H9 (cell line): ENCODE results near the gene HSDL2. TPM values are rescaled to one million over a fixed set of nuclear protein-coding genes. Genes with fewer than 3 reads are reported as not detected.

ENCODE experiments used
- DNase-seq: peaks from one replicate; pipeline ENCODE4 v3.0.0-alpha.2; 2017
- H2AFZ ChIP-seq: one replicate; pipeline ENCODE4 v1.6.1; 2013; ENCODE audit warnings: mild to moderate bottlenecking, low read length, control low read depth, moderate library complexity
- H2AK5ac ChIP-seq: 2 replicates; pipeline ENCODE4 v1.6.1; 2013; ENCODE audit warnings: low read length, control low read depth, mixed read lengths; ENCODE audit not compliant: insufficient read length
- H2BK120ac ChIP-seq: one replicate; pipeline ENCODE4 v1.6.1; 2013; ENCODE audit warnings: low read depth, mild to moderate bottlenecking, low read length, control low read depth, inconsistent platforms; ENCODE audit not compliant: poor library complexity, severe bottlenecking
- H2BK12ac ChIP-seq: 2 replicates; pipeline ENCODE4 v1.6.1; 2013; ENCODE audit warnings: low read length, control low read depth, mixed read lengths, low read depth; ENCODE audit not compliant: insufficient read length
- H2BK15ac ChIP-seq: 2 replicates; pipeline ENCODE4 v1.6.1; 2013; ENCODE audit warnings: low read depth, low read length, control low read depth
- H2BK20ac ChIP-seq: one replicate; pipeline ENCODE4 v1.6.1; 2013; ENCODE audit warnings: low read depth, mild to moderate bottlenecking, low read length, control low read depth, inconsistent platforms; ENCODE audit not compliant: poor library complexity, severe bottlenecking
- H2BK5ac ChIP-seq: 2 replicates; pipeline ENCODE4 v1.6.1; 2013; ENCODE audit warnings: low read length, control low read depth, mixed read lengths; ENCODE audit not compliant: insufficient read length
- H3K14ac ChIP-seq: 2 replicates; pipeline ENCODE4 v1.6.1; 2013; ENCODE audit warnings: low read length, control low read depth; ENCODE audit not compliant: insufficient read depth
- H3K18ac ChIP-seq: 2 replicates; pipeline ENCODE4 v1.6.1; 2013; ENCODE audit warnings: low read depth, mild to moderate bottlenecking, mixed read lengths, low read length, control low read depth; ENCODE audit not compliant: insufficient read length
- H3K23ac ChIP-seq: 2 replicates; pipeline ENCODE4 v1.6.1; 2013; ENCODE audit warnings: low read length, control low read depth, mixed read lengths, low read depth; ENCODE audit not compliant: insufficient read length
- H3K23me2 ChIP-seq: 2 replicates; pipeline ENCODE4 v1.6.1; 2013; ENCODE audit warnings: low read depth, mild to moderate bottlenecking, mixed read lengths, low read length, control low read depth; ENCODE audit not compliant: insufficient read length, poor library complexity, severe bottlenecking
- H3K27ac ChIP-seq: 2 replicates; pipeline ENCODE4 v1.5.1; 2013; ENCODE audit warnings: low read length, control low read depth, mixed read lengths, low read depth; ENCODE audit not compliant: insufficient read length
- H3K27me3 ChIP-seq: 2 replicates; pipeline ENCODE4 v1.6.1; 2013; ENCODE audit warnings: low read length, control low read depth, inconsistent platforms; ENCODE audit not compliant: insufficient read depth
- H3K4ac ChIP-seq: 2 replicates; pipeline ENCODE4 v1.6.1; 2013; ENCODE audit warnings: low read depth, mild to moderate bottlenecking, control low read depth, inconsistent platforms, low read length, moderate library complexity
- H3K4me1 ChIP-seq: 2 replicates; pipeline ENCODE4 v1.6.1; 2013; ENCODE audit warnings: low read length, control low read depth, inconsistent platforms; ENCODE audit not compliant: insufficient read depth
- H3K4me2 ChIP-seq: 2 replicates; pipeline ENCODE4 v1.6.1; 2013; ENCODE audit warnings: low read length, control low read depth, mixed read lengths; ENCODE audit not compliant: insufficient read length, insufficient read depth
- H3K56ac ChIP-seq: 2 replicates; pipeline ENCODE4 v1.6.1; 2013; ENCODE audit warnings: low read depth, mild to moderate bottlenecking, mixed read lengths, low read length, control low read depth; ENCODE audit not compliant: insufficient read length
- H3K79me1 ChIP-seq: 2 replicates; pipeline ENCODE4 v1.6.1; 2013; ENCODE audit warnings: low read depth, mild to moderate bottlenecking, moderate library complexity, low read length, control low read depth, inconsistent platforms; ENCODE audit not compliant: insufficient read depth, poor library complexity, severe bottlenecking
- H3K79me2 ChIP-seq: 2 replicates; pipeline ENCODE4 v1.6.1; 2013; ENCODE audit warnings: low read length, control low read depth, inconsistent platforms; ENCODE audit not compliant: insufficient read depth
- H3K9ac ChIP-seq: 2 replicates; pipeline ENCODE4 v1.6.1; 2013; ENCODE audit warnings: low read length, control low read depth, mixed read lengths; ENCODE audit not compliant: insufficient read length; ENCODE audit errors: extremely low read depth
- H3K9me3 ChIP-seq: one replicate; pipeline ENCODE4 v1.6.1; 2013; ENCODE audit warnings: low read depth, low read length, inconsistent platforms; ENCODE audit not compliant: control insufficient read depth
- H3T11ph ChIP-seq: one replicate; pipeline ENCODE4 v1.6.1; 2013; ENCODE audit warnings: mild to moderate bottlenecking, low read length, control low read depth, inconsistent platforms
- H4K20me1 ChIP-seq: one replicate; pipeline ENCODE4 v1.6.1; 2013; ENCODE audit not compliant: control insufficient read depth, insufficient read length, insufficient read depth
- H4K5ac ChIP-seq: 2 replicates; pipeline ENCODE4 v1.6.1; 2013; ENCODE audit warnings: low read depth, mild to moderate bottlenecking, mixed read lengths, low read length, control low read depth; ENCODE audit not compliant: insufficient read length
- H4K8ac ChIP-seq: replicated peaks from 2 replicates; pipeline ENCODE4 v1.6.1; 2013; ENCODE audit warnings: low read length, control low read depth, mixed read lengths, low read depth; ENCODE audit not compliant: insufficient read length
- H4K91ac ChIP-seq: 2 replicates; pipeline ENCODE4 v1.6.1; 2013; ENCODE audit warnings: low read depth, mild to moderate bottlenecking, moderate library complexity, mixed read lengths, low read length, control low read depth; ENCODE audit not compliant: insufficient read length
- H3K27ac Mint-ChIP-seq, 3 experiments: 2 replicates in 2 of 3; 3 replicates in 1 of 3; pipeline ENCODE4 v1.8.0; 2020 to 2021; ENCODE audit warnings: mixed read lengths in 3 of 3, mild to moderate bottlenecking in 1 of 3, moderate library complexity in 1 of 3
- H3K27me3 Mint-ChIP-seq: 2 replicates; pipeline ENCODE4 v1.8.0; 2021; ENCODE audit warnings: low read depth, mild to moderate bottlenecking, moderate library complexity, mixed read lengths
- H3K36me3 Mint-ChIP-seq, 3 experiments: 2 replicates in 2 of 3; 3 replicates in 1 of 3; pipeline ENCODE4 v1.8.0; 2020 to 2021; ENCODE audit warnings: low read depth in 3 of 3, mixed read lengths in 3 of 3; ENCODE audit not compliant: insufficient read depth in 1 of 3
- H3K4me1 Mint-ChIP-seq, 2 experiments: 2 replicates each; pipeline ENCODE4 v1.8.0; 2020; ENCODE audit warnings: mixed read lengths in 2 of 2
- H3K4me3 Mint-ChIP-seq, 2 experiments: 2 replicates in 1 of 2; 3 replicates in 1 of 2; pipeline ENCODE4 v1.8.0; 2020 to 2021; ENCODE audit warnings: mild to moderate bottlenecking in 2 of 2, mixed read lengths in 2 of 2, moderate library complexity in 1 of 2
- H3K9me3 Mint-ChIP-seq, 2 experiments: 2 replicates in 1 of 2; 3 replicates in 1 of 2; pipeline ENCODE4 v1.8.0; 2020; ENCODE audit warnings: mild to moderate bottlenecking in 2 of 2, mixed read lengths in 2 of 2, moderate library complexity in 1 of 2
- CTCF ChIP-seq: fragments of 200-600 bp; sonication (generic); conservative IDR thresholded peaks from 3 replicates; pipeline ENCODE4 v1.8.0; 2021; ENCODE audit warnings: antibody characterized with exemption, mild to moderate bottlenecking
- WGBS: extraction: QIAGEN DNeasy Blood & Tissue Kit; methylation state at CpG from one replicate; pipeline ENCODE4 v1.1.7; 2013; ENCODE audit warnings: missing lambda C conversion rate, low lambda C conversion rate, mixed read lengths; ENCODE audit not compliant: insufficient read length; ENCODE audit errors: extremely low coverage; 5-methylcytosine and 5-hydroxymethylcytosine counted together
- total RNA-seq: library from RNA; stranded (reverse); gene quantifications from 2 replicates; pipeline ENCODE4 v1.2.1, GENCODE V29; 2021

HSDL2 gene
- total RNA-seq, 1 experiment from 2014 or later, result 16.6 TPM

GRCh38 chr9:112446080-112446479 lies 66.2 kb downstream of the HSDL2 start:
- H3K27ac Mint-ChIP-seq, result peak overlapping the region in 2 of 3 experiments; percentile 7 to 51; a peak in 3 of 7 replicates
- H2BK5ac ChIP-seq, result no peak overlapping the region
- DNase-seq, result no peak

More at GRCh38 chr9:112446080-112446479, 66.2 kb downstream of the HSDL2 start:
- Histone ChIP-seq H3K56ac (no peak overlapping the region), H3K18ac (no peak overlapping the region), H3K9me3 (no peaks in the 10 kb centered on the region), H2BK120ac (no peak overlapping the region), H3K4ac (no peak overlapping the region), H3K27me3 (no peaks in the 10 kb centered on the region), H2AK5ac (no peak overlapping the region), H2BK15ac (no peak overlapping the region), H3K23ac (no peak overlapping the region), H4K5ac (no peak overlapping the region), H3K14ac (no peak overlapping the region), H2BK12ac (no peak overlapping the region), H4K20me1 (no peaks in the 10 kb centered on the region), H4K8ac (no peak overlapping the region), H3K27ac (no peak overlapping the region), H3T11ph (no peak overlapping the region), H3K79me1 (no peaks in the 10 kb centered on the region), H3K9ac (no peak overlapping the region), H3K79me2 (no peaks in the 10 kb centered on the region), H3K4me1 (no peaks in the 10 kb centered on the region), H3K23me2 (no peaks in the 10 kb centered on the region), H2AFZ (no peak overlapping the region), H4K91ac (no peak overlapping the region), H3K4me2 (no peak overlapping the region), H2BK20ac (no peak overlapping the region)
- Mint-ChIP-seq H3K36me3 (peaks cover 0 to 2% (median 0%) of the 10 kb centered on the region in 3 experiments; a peak in 4 of 7 replicates), H3K27me3 (no peaks in the 10 kb centered on the region), H3K4me3 (no peak overlapping the region), H3K4me1 (no peaks in the 10 kb centered on the region), H3K9me3 (no peaks in the 10 kb centered on the region)
- no peak for TF ChIP-seq CTCF
- WGBS, result no CpG with 5 or more reads among the region's 2 CpGs
